Neural cell (in vitro differentiated cells): ENCODE results near the gene IGLL5. TPM values are rescaled to one million over a fixed set of nuclear protein-coding genes. Genes with fewer than 3 reads are reported as not detected.

Experiments
- H2AFZ ChIP-seq: fragments of 200-600, 300-800 bp; sonication (generic), shearing (Covaris generic); 2 replicates; pipeline ENCODE4 v1.6.0; 2014; ENCODE audit warnings: low read depth, mild to moderate bottlenecking, antibody characterized with exemption, low read length, moderate library complexity
- H3F3A ChIP-seq: fragments of 200-600 bp; shearing (Covaris generic); 2 replicates; pipeline ENCODE4 v1.6.1; 2016; ENCODE audit warnings: mild to moderate bottlenecking, moderate library complexity, mixed read lengths, antibody characterized with exemption, low read length; ENCODE audit not compliant: insufficient read depth, poor library complexity, severe bottlenecking
- H3K27ac ChIP-seq: fragments of 200-600, 300-800 bp; sonication (generic), shearing (Covaris generic); 2 replicates; pipeline ENCODE4 v1.5.1; 2014; ENCODE audit warnings: mild to moderate bottlenecking, low read length, moderate library complexity
- H3K27me3 ChIP-seq: fragments of 300-800, 200-600 bp; sonication (generic), shearing (Covaris generic); 2 replicates; pipeline ENCODE4 v1.6.0; 2014; ENCODE audit warnings: mild to moderate bottlenecking, low read depth, low read length, moderate library complexity; ENCODE audit not compliant: insufficient read depth
- H3K36me3 ChIP-seq: fragments of 300-800, 200-600 bp; sonication (generic), shearing (Covaris generic); 2 replicates; pipeline ENCODE4 v1.5.1; 2014; ENCODE audit warnings: mild to moderate bottlenecking, antibody characterized with exemption, low read length, moderate library complexity; ENCODE audit not compliant: insufficient read depth
- H3K4me2 ChIP-seq: fragments of 300-800, 200-600 bp; sonication (generic), shearing (Covaris generic); 2 replicates; pipeline ENCODE4 v1.6.0; 2014; ENCODE audit warnings: mild to moderate bottlenecking, low read length
- H3K4me3 ChIP-seq: fragments of 300-800, 200-600 bp; sonication (generic), shearing (Covaris generic); 2 replicates; pipeline ENCODE4 v1.5.1; 2014; ENCODE audit warnings: mild to moderate bottlenecking, low read length, moderate library complexity
- H3K79me2 ChIP-seq: fragments of 200-600 bp; shearing (Covaris generic); replicated peaks from 2 replicates; pipeline ENCODE4 v1.6.0; 2014; ENCODE audit warnings: mild to moderate bottlenecking, low read length, moderate library complexity; ENCODE audit not compliant: insufficient read depth
- H3K9ac ChIP-seq: fragments of 300-800, 200-600 bp; sonication (generic), shearing (Covaris generic); 2 replicates; pipeline ENCODE4 v1.6.1; 2016; ENCODE audit warnings: mild to moderate bottlenecking, low read length, mixed read lengths
- H3K9me2 ChIP-seq: fragments of 200-600 bp; shearing (Covaris generic); 2 replicates; pipeline ENCODE4 v1.6.1; 2016; ENCODE audit warnings: mild to moderate bottlenecking, low read length, mixed read lengths; ENCODE audit not compliant: insufficient read depth
- H3K9me3 ChIP-seq: fragments of 200-600, 300-800 bp; sonication (generic), shearing (Covaris generic); 2 replicates; pipeline ENCODE4 v1.6.1; 2016; ENCODE audit warnings: mild to moderate bottlenecking, mixed run types, low read length, moderate library complexity, mixed read lengths
- H4K20me1 ChIP-seq: fragments of 200-600 bp; shearing (Covaris generic); 2 replicates; pipeline ENCODE4 v1.6.1; 2016; ENCODE audit warnings: mild to moderate bottlenecking, mixed run types; ENCODE audit not compliant: insufficient read depth
- CTCF ChIP-seq: fragments of 450-650 bp; IDR thresholded peaks from 2 replicates; pipeline ENCODE4 v1.5.1; 2014; ENCODE audit warnings: antibody characterized with exemption, mild to moderate bottlenecking, moderate library complexity; ENCODE audit not compliant: poor library complexity, severe bottlenecking
- EP300 ChIP-seq: fragments of 450-650 bp; conservative IDR thresholded peaks from 2 replicates; pipeline ENCODE4 v1.6.1; 2014; ENCODE audit warnings: antibody characterized with exemption, mild to moderate bottlenecking, moderate library complexity; ENCODE audit not compliant: poor library complexity, severe bottlenecking
- EZH2 ChIP-seq: fragments of 200-600, 300-800 bp; shearing (Covaris generic), sonication (generic); IDR thresholded peaks from 2 replicates; pipeline ENCODE4 v1.6.1; 2014; ENCODE audit warnings: antibody characterized with exemption, low read length, borderline replicate concordance, mild to moderate bottlenecking; ENCODE audit not compliant: insufficient read depth, poor library complexity, severe bottlenecking
- MXI1 ChIP-seq: fragments of 450-650 bp; conservative IDR thresholded peaks from 2 replicates; pipeline ENCODE4 v1.6.1; 2014; ENCODE audit warnings: antibody characterized with exemption, mild to moderate bottlenecking; ENCODE audit not compliant: poor library complexity, severe bottlenecking
- POLR2AphosphoS5 ChIP-seq: IDR thresholded peaks from 2 replicates; pipeline ENCODE4 v1.6.1; 2012
- RAD21 ChIP-seq: fragments of 450-650 bp; conservative IDR thresholded peaks from 2 replicates; pipeline ENCODE4 v1.6.1; 2014; ENCODE audit warnings: antibody characterized with exemption, mild to moderate bottlenecking, moderate library complexity
- SMC3 ChIP-seq: fragments of 450-650 bp; conservative IDR thresholded peaks from 2 replicates; pipeline ENCODE4 v1.6.1; 2014; ENCODE audit warnings: antibody characterized with exemption, mild to moderate bottlenecking, moderate library complexity; ENCODE audit not compliant: poor library complexity
- TAF1 ChIP-seq: IDR thresholded peaks from 2 replicates; pipeline ENCODE4 v1.6.1; 2012; ENCODE audit warnings: low read depth
- polyA plus RNA-seq: library from polyadenylated mRNA; depleted of rRNA; stranded (reverse); fragments of >200 nt; gene quantifications from 2 replicates; pipeline ENCODE4 v1.2.3, GENCODE V29; 2014
- TF ChIP-seq, protein P1 (sequence below): IDR thresholded peaks from 2 replicates; pipeline ENCODE4 v1.6.1; 2012; ENCODE audit warnings: borderline replicate concordance

The IGLL5 gene
- polyA plus RNA-seq, 1 donor from 2014 or later, result 0.19 TPM

GRCh38 chr22:22908495-22908861 is 20.9 kb downstream of the IGLL5 start:
- H3K9me2 ChIP-seq, result no peaks in the 10 kb centered on the region
- H3K9me3 ChIP-seq, result no peaks in the 10 kb centered on the region
- H3K79me2 ChIP-seq, result no peaks in the 10 kb centered on the region
- no peak overlapping the region for H3K27ac ChIP-seq
- H3K4me3 ChIP-seq, result no peak overlapping the region
- H3K36me3 ChIP-seq, result no peaks in the 10 kb centered on the region
- no peak for TF ChIP-seq EZH2
- TF ChIP-seq CTCF, result no peak
- no peak for TF ChIP-seq EP300
- no peak for TF ChIP-seq MXI1
- no peak for TF ChIP-seq RAD21
- no peak for TF ChIP-seq TAF1
- TF ChIP-seq POLR2AphosphoS5, result no peak
- TF ChIP-seq, protein P1, sequence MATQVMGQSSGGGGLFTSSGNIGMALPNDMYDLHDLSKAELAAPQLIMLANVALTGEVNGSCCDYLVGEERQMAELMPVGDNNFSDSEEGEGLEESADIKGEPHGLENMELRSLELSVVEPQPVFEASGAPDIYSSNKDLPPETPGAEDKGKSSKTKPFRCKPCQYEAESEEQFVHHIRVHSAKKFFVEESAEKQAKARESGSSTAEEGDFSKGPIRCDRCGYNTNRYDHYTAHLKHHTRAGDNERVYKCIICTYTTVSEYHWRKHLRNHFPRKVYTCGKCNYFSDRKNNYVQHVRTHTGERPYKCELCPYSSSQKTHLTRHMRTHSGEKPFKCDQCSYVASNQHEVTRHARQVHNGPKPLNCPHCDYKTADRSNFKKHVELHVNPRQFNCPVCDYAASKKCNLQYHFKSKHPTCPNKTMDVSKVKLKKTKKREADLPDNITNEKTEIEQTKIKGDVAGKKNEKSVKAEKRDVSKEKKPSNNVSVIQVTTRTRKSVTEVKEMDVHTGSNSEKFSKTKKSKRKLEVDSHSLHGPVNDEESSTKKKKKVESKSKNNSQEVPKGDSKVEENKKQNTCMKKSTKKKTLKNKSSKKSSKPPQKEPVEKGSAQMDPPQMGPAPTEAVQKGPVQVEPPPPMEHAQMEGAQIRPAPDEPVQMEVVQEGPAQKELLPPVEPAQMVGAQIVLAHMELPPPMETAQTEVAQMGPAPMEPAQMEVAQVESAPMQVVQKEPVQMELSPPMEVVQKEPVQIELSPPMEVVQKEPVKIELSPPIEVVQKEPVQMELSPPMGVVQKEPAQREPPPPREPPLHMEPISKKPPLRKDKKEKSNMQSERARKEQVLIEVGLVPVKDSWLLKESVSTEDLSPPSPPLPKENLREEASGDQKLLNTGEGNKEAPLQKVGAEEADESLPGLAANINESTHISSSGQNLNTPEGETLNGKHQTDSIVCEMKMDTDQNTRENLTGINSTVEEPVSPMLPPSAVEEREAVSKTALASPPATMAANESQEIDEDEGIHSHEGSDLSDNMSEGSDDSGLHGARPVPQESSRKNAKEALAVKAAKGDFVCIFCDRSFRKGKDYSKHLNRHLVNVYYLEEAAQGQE, result no peak
- TF ChIP-seq SMC3, result no peak
- H3F3A ChIP-seq, result no peaks in the 10 kb centered on the region
- H2AFZ ChIP-seq, result no peak overlapping the region
- no peak overlapping the region for H3K4me2 ChIP-seq
- no peak overlapping the region for H3K9ac ChIP-seq
- H4K20me1 ChIP-seq, result no peaks in the 10 kb centered on the region
- no peaks in the 10 kb centered on the region for H3K27me3 ChIP-seq

GRCh38 chr22:22908941-22909604 is 21.5 kb downstream of the IGLL5 start:
- Histone ChIP-seq H2AFZ (no peak overlapping the region), H3K36me3 (no peaks in the 10 kb centered on the region), H3K4me3 (no peak overlapping the region), H4K20me1 (no peaks in the 10 kb centered on the region), H3K9me3 (no peaks in the 10 kb centered on the region), H3K79me2 (no peaks in the 10 kb centered on the region), H3K27ac (no peak overlapping the region), H3K9ac (no peak overlapping the region), H3K4me2 (no peak overlapping the region), H3K27me3 (no peaks in the 10 kb centered on the region), H3F3A (no peaks in the 10 kb centered on the region), H3K9me2 (no peaks in the 10 kb centered on the region)
- TF ChIP-seq EZH2, result no peak
- TF ChIP-seq TAF1, result no peak
- no peak for TF ChIP-seq CTCF
- TF ChIP-seq SMC3, result no peak
- TF ChIP-seq EP300, result no peak
- TF ChIP-seq, protein P1, result no peak
- TF ChIP-seq RAD21, result no peak
- no peak for TF ChIP-seq MXI1
- TF ChIP-seq POLR2AphosphoS5, result no peak
